Measurements from ENCODE around the gene SELENOI. TPM values are rescaled to one million over a fixed set of nuclear protein-coding genes. Genes with fewer than 3 reads are reported as not detected.
A peak's percentile ranks its signal among the peaks of the same experiment; 100 is the strongest.

SELENOI gene
- total RNA-seq, 2 experiments from 2014 or later, result 26.4 TPM

- peaks cover 2% of the 10 kb centered on the region for H3K36me3 Mint-ChIP-seq
- POLR2A ChIA-PET, result no interaction called here
- H3K4me1 Mint-ChIP-seq, result peaks cover 12% of the 10 kb centered on the region
- peak overlapping the region; percentile 77 for H3K4me3 Mint-ChIP-seq
- peaks cover 1% of the 10 kb centered on the region for H3K9me3 Mint-ChIP-seq
- no peak overlapping the region for H3K27ac Mint-ChIP-seq
- DNase-seq, result no peak
- ATAC-seq (ENCODE audit: low read depth), result no peak
- peaks cover 19% of the 10 kb centered on the region for H3K27me3 Mint-ChIP-seq
Observed at GRCh38 chr2:26411419-26411818, 65.5 kb downstream of the SELENOI start.

- Mint-ChIP-seq H3K27ac (peak overlapping the region; percentile 72), H3K36me3 (peaks cover 2% of the 10 kb centered on the region), H3K27me3 (peaks cover 22% of the 10 kb centered on the region), H3K4me1 (peaks cover 12% of the 10 kb centered on the region), H3K4me3 (peak overlapping the region; percentile 77), H3K9me3 (peaks cover 1% of the 10 kb centered on the region)
- DNase-seq (no peak), ATAC-seq (ENCODE audit: low read depth) (peak; percentile 39)
- POLR2A ChIA-PET, result no interaction called here
Observed at GRCh38 chr2:26412091-26412673, 66.2 kb downstream of the SELENOI start.

- Mint-ChIP-seq H3K27me3 (peaks cover 22% of the 10 kb centered on the region), H3K36me3 (peaks cover 2% of the 10 kb centered on the region), H3K9me3 (peaks cover 1% of the 10 kb centered on the region), H3K27ac (no peak overlapping the region), H3K4me1 (peaks cover 12% of the 10 kb centered on the region), H3K4me3 (no peak overlapping the region)
- POLR2A ChIA-PET, result no interaction called here
- no peak for DNase-seq
- no peak for ATAC-seq (ENCODE audit: low read depth)
Observed at GRCh38 chr2:26414311-26414710, 68.4 kb downstream of the SELENOI start.

GRCh38 chr2:26421961-26422360, 76.0 kb downstream of the SELENOI start:
- POLR2A ChIA-PET, result no interaction called here
- Mint-ChIP-seq H3K36me3 (no peaks in the 10 kb centered on the region), H3K9me3 (no peaks in the 10 kb centered on the region), H3K4me3 (no peak overlapping the region), H3K4me1 (peaks cover 4% of the 10 kb centered on the region), H3K27me3 (peaks cover 29% of the 10 kb centered on the region), H3K27ac (no peak overlapping the region)
- no peak for ATAC-seq (ENCODE audit: low read depth)
- DNase-seq, result no peak

GRCh38 chr2:26422947-26423629, 77.1 kb downstream of the SELENOI start:
- peaks cover 24% of the 10 kb centered on the region for H3K27me3 Mint-ChIP-seq

GRCh38 chr2:26423750-26424149, 77.8 kb downstream of the SELENOI start:
- POLR2A ChIA-PET, result no interaction called here
- no peak overlapping the region for H3K27ac Mint-ChIP-seq
- no peaks in the 10 kb centered on the region for H3K36me3 Mint-ChIP-seq
- peaks cover 4% of the 10 kb centered on the region for H3K4me1 Mint-ChIP-seq
- no peaks in the 10 kb centered on the region for H3K9me3 Mint-ChIP-seq
- H3K27me3 Mint-ChIP-seq, result peaks cover 22% of the 10 kb centered on the region
- DNase-seq (no peak), ATAC-seq (ENCODE audit: low read depth) (no peak)
- H3K4me3 Mint-ChIP-seq, result no peak overlapping the region

More at GRCh38 chr2:26422947-26423629, 77.1 kb downstream of the SELENOI start:
- no peak for DNase-seq
- Mint-ChIP-seq H3K4me1 (peaks cover 4% of the 10 kb centered on the region), H3K36me3 (no peaks in the 10 kb centered on the region), H3K4me3 (no peak overlapping the region), H3K9me3 (no peaks in the 10 kb centered on the region), H3K27ac (no peak overlapping the region)
- ATAC-seq (ENCODE audit: low read depth), result no peak
- POLR2A ChIA-PET, result no interaction called here

GRCh38 chr2:26424221-26424620, 78.3 kb downstream of the SELENOI start:
- Mint-ChIP-seq H3K4me1 (peaks cover 4% of the 10 kb centered on the region), H3K27me3 (peaks cover 21% of the 10 kb centered on the region), H3K27ac (no peak overlapping the region), H3K9me3 (no peaks in the 10 kb centered on the region), H3K36me3 (no peaks in the 10 kb centered on the region), H3K4me3 (no peak overlapping the region)
- DNase-seq, result no peak
- POLR2A ChIA-PET, result no interaction called here
- ATAC-seq (ENCODE audit: low read depth), result no peak

GRCh38 chr2:26428846-26429245, 82.9 kb downstream of the SELENOI start:
- POLR2A ChIA-PET, result no interaction called here
- H3K4me3 Mint-ChIP-seq, result no peak overlapping the region
- H3K27ac Mint-ChIP-seq, result no peak overlapping the region
- peaks cover 4% of the 10 kb centered on the region for H3K4me1 Mint-ChIP-seq
- H3K9me3 Mint-ChIP-seq, result no peaks in the 10 kb centered on the region
- H3K27me3 Mint-ChIP-seq, result peaks cover 11% of the 10 kb centered on the region
- DNase-seq (no peak), ATAC-seq (ENCODE audit: low read depth) (no peak)
- no peaks in the 10 kb centered on the region for H3K36me3 Mint-ChIP-seq

GRCh38 chr2:26429779-26430578, 84.0 kb downstream of the SELENOI start:
- no peak overlapping the region for H3K4me3 Mint-ChIP-seq
- POLR2A ChIA-PET, result no interaction called here
- DNase-seq (no peak), ATAC-seq (ENCODE audit: low read depth) (no peak)
- H3K36me3 Mint-ChIP-seq, result no peaks in the 10 kb centered on the region
- no peaks in the 10 kb centered on the region for H3K9me3 Mint-ChIP-seq
- H3K4me1 Mint-ChIP-seq, result peaks cover 1% of the 10 kb centered on the region
- H3K27me3 Mint-ChIP-seq, result peaks cover 10% of the 10 kb centered on the region
- H3K27ac Mint-ChIP-seq, result no peak overlapping the region

GRCh38 chr2:26430826-26431225, 84.9 kb downstream of the SELENOI start:
- POLR2A ChIA-PET, result no interaction called here
- no peaks in the 10 kb centered on the region for H3K9me3 Mint-ChIP-seq
- H3K4me1 Mint-ChIP-seq, result no peaks in the 10 kb centered on the region
- DNase-seq, result no peak
- no peak overlapping the region for H3K4me3 Mint-ChIP-seq
- ATAC-seq (ENCODE audit: low read depth), result no peak
- no peaks in the 10 kb centered on the region for H3K36me3 Mint-ChIP-seq
- no peak overlapping the region for H3K27ac Mint-ChIP-seq
- peaks cover 10% of the 10 kb centered on the region for H3K27me3 Mint-ChIP-seq

GRCh38 chr2:26432363-26432762, 86.4 kb downstream of the SELENOI start:
- Mint-ChIP-seq H3K27ac (no peak overlapping the region), H3K4me3 (no peak overlapping the region)
- POLR2A ChIA-PET, result no interaction called here

GRCh38 chr2:26432859-26433258, 86.9 kb downstream of the SELENOI start:
- Mint-ChIP-seq H3K4me1 (no peaks in the 10 kb centered on the region), H3K27ac (no peak overlapping the region), H3K4me3 (no peak overlapping the region), H3K9me3 (no peaks in the 10 kb centered on the region), H3K36me3 (no peaks in the 10 kb centered on the region), H3K27me3 (peaks cover 10% of the 10 kb centered on the region)
- ATAC-seq (ENCODE audit: low read depth), result no peak
- POLR2A ChIA-PET, result no interaction called here
- no peak for DNase-seq

More at GRCh38 chr2:26432363-26432762, 86.4 kb downstream of the SELENOI start:
- H3K9me3 Mint-ChIP-seq, result no peaks in the 10 kb centered on the region
- DNase-seq (no peak), ATAC-seq (ENCODE audit: low read depth) (no peak)
- no peaks in the 10 kb centered on the region for H3K36me3 Mint-ChIP-seq
- H3K27me3 Mint-ChIP-seq, result peaks cover 11% of the 10 kb centered on the region
- no peaks in the 10 kb centered on the region for H3K4me1 Mint-ChIP-seq

- Mint-ChIP-seq H3K4me3 (no peak overlapping the region), H3K27me3 (peaks cover 20% of the 10 kb centered on the region), H3K4me1 (peaks cover 4% of the 10 kb centered on the region), H3K9me3 (no peaks in the 10 kb centered on the region), H3K27ac (no peak overlapping the region), H3K36me3 (no peaks in the 10 kb centered on the region)
- DNase-seq (no peak), ATAC-seq (ENCODE audit: low read depth) (no peak)
- POLR2A ChIA-PET, result no interaction called here
Observed at GRCh38 chr2:26435106-26435505, 89.2 kb downstream of the SELENOI start.

GRCh38 chr2:26438526-26438925, 92.6 kb downstream of the SELENOI start:
- Mint-ChIP-seq H3K4me1 (peaks cover 4% of the 10 kb centered on the region), H3K27me3 (peaks cover 20% of the 10 kb centered on the region), H3K27ac (no peak overlapping the region), H3K4me3 (no peak overlapping the region), H3K9me3 (no peaks in the 10 kb centered on the region), H3K36me3 (no peaks in the 10 kb centered on the region)
- no peak for DNase-seq
- POLR2A ChIA-PET, result no interaction called here
- ATAC-seq (ENCODE audit: low read depth), result no peak

Measured in activated naive CD8-positive, alpha-beta T cell treated with anti-CD3 and anti-CD28 coated beads, Interleukin-2, amount 10 ng/mL, durations not matched to agents 7 days and 5 days (primary cell).